LHCN-M2 (cell line): ENCODE measurements around the gene DDAH1. TPM values are rescaled to one million over a fixed set of nuclear protein-coding genes. Genes with fewer than 3 reads are reported as not detected.
"Not testable (repeated sequence)": the region's sequence is repeated elsewhere in the genome, so short reads cannot be mapped to it uniquely, and the experiment has no call there.

Source experiments
- DNase-seq: peaks from one replicate; pipeline ENCODE4 v3.0.0-alpha.2; 2012; ENCODE audit warnings: low read depth
- total RNA-seq: library from RNA; depleted of rRNA; stranded (reverse); fragments of >200 nt; gene quantifications from 2 replicates; pipeline ENCODE4 v1.2.3, GENCODE V29; 2014

The DDAH1 gene
- total RNA-seq, 1 experiment from 2014 or later, result 49.4 TPM

GRCh38 chr1:85360730-85361493 is 104.0 kb downstream of the DDAH1 start:
- DNase-seq, result peak; percentile 82

DNA sequence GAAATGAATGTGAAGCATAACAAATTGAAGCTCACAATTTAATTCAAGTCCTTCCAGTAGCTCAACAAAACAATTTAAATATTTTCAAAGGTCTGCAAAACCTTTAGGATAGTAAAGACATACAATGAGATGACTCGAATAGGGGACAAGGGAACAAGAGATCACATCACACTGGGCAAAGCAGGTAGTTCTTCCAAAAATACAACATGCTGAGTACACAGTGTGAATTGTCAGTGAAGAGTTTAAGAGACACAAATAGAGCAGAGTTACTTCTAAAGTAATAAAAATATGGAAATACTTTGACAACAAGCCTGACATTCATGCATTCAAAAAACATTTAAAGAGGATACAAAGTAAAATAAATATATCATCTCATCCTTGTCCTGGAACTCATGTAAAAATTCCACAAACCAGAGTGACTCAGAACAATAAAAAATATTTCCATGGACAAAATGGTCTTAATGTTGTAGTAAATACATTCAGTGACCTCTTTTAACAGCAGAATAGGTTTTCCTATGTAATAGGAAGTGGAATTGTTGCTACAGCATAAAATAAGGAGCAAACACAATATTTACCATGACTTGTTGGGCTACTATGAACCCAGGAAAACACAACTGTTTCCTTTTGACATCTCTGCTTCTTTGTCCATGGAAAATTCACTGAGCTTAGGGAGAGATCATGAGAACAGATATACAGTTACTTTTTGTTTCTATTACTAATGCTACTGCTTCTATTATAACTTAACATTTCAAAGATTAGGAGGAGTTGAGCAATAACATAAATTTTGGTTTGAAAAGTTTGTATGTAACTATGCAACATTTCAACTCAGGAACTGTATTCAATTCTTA is 104.9 kb downstream of the DDAH1 start:
- DNase-seq, result peak; percentile 51

GRCh38 chr1:85358702-85359438 is 106.1 kb downstream of the DDAH1 start:
- no peak for DNase-seq

DNA sequence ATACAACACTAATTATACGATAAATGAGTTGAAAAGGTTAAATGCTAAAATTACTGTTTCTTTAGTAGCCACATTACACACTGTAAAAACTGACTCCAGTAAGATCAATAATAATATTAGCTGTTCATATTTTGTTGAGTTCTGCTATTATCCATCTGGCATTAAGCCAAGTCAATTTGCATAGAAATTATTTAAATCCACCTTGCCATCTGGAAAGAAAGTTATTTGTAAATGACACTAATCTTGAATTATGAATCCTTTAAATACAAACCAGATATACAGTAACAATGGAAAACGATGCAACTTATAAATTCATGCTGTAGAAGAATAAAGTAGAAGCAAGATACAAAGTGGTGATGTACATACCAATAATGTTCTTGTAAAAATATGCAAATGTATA is 107.1 kb downstream of the DDAH1 start:
- DNase-seq, result no peak

DNA sequence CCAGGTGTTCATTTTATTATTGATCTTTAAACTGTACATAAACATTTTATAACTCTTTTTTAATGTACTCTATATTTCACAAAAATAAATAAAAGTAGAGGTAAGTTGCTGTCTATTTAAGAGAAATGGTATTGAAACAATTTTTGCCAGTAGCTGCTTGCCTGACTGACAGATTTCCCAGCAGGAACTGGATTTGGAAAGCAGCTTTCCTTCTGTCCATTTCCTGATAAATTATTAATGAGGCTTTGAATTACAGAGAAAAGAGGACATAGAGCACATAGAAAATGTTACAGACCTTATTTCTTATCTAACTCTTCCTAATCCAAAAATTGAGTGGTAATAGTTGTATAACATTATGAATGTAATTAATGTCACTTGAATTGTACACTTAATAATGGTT is 108.8 kb downstream of the DDAH1 start:
- no peak for DNase-seq

DNA sequence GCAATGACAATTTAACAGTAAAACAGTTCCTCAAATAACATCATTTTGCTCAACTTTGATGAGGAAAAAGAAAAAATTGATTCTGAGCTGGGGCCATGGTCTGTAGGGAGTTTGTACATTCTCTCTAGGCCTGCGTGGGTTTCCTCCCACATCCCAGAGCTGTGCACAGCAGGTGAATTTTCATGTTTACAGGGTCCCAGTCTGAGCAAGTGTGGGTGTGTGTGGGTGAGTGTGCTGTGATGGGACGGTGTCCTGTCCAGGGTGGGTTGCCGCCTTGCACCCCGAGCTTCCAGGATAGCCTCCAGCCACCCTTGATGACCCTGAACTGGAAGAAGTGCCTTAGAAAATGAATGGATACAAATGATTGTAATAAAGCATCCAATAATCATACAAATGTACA is 112.9 kb downstream of the DDAH1 start:
- DNase-seq, result no peak

- no peak for DNase-seq
These were observed 113.6 kb downstream of the DDAH1 start for GRCh38 chr1:85351202-85351828.

DNA sequence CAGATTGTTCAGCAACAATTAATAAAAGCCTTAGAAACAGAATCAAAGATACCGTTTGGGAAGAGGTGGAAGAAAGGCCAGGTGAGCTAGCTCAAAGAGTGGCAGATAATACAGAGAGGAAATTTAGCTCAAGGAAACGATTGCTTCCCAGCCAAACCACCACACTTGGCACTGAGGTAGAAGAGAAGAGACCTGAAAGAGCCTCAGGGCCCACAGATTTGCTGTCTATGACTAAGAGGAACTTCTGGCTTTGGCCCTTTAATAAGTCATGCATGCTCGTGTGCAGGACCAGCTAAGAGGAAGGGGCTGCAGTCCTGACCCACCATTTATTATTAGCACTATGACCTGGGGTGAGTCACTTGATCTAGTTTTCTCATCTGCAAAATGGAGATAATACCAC is 115.7 kb downstream of the DDAH1 start:
- DNase-seq, result no peak

DNA sequence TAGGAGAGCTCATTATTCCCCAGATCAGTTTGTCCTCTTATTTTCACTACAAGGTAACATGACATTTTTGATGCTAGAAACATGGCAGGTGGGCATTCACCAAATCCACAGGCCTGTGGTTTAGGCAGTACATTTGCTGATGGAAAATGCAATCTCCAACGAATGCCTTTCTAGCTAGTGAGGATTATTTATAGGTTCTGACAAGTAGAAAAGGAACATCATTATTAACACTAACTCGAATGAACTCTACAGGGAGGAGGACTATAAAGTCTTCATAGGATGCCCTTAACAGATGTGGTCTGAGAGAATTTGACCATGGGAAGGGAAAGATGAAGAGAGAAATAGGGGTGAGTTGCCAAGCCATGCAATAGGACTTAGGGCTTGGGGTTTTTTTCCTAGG is 117.1 kb downstream of the DDAH1 start:
- DNase-seq, result no peak

DNA sequence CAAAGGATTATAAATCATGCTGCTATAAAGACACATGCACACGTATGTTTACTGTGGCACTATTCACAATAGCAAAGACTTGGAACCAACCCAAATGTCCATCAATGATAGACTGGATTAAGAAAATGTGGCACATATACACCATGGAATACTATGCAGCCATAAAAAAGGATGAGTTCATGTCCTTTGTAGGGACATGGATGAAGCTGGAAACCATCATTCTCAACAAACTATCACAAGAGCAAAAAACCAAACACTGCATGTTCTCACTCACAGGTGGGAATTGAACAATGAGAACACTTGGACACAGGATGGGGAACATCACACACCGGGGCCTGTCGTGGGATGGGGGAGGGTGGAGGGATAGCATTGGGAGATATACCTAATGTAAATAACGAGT is 117.7 kb downstream of the DDAH1 start:
- DNase-seq, result not testable (repeated sequence)

DNA sequence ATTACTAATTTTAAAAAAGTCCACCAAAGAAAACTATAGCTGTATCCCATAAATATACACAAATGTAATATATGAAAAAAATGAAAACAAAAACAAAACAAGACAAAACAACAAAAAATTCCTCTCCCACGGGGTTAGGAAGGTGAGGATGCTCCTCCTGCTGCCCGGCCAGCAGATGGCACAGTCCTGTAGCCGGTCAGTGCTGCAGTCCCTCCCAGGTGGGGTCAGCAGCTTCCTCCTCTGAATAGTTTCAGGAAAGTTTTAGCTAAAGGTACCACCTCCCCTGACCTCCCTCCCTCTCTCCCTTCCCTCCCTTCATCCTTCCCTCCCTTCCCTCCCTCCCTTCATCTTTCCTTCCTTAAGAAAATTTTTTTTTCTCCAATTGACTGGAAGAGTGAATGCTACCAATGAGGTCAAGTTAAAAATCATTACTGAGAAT is 120.7 kb downstream of the DDAH1 start:
- DNase-seq, result peak; percentile 50

DNA sequence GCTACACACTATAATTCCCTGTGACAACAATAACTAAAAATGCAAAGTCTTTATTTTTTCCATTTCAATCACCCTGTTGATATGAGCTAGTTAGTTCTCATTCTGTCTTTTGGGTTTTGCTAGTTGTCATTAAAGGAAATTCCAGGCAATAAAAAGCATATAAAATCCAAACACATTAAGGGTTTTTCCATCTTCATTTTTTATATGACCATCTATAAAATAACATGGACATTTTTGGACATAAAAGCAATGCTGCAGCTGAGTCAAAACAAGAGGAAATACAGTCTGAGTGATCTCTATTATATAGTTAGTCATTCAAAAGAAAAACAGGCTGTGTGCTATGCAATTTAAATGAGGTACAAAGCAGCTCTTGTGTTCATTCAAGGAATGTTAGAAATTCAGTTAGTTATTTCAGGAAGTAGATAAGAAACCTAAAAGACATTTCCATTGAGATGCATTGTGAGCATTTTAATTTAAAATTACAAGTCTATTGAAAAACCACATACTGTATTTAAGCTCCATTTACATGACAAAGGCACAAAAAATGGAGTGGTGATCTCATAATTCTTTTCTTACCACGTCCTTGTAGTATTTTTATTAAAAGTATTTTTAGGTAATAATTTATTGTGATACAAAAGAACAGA is 121.2 kb downstream of the DDAH1 start:
- DNase-seq, result peak; percentile 63

DNA sequence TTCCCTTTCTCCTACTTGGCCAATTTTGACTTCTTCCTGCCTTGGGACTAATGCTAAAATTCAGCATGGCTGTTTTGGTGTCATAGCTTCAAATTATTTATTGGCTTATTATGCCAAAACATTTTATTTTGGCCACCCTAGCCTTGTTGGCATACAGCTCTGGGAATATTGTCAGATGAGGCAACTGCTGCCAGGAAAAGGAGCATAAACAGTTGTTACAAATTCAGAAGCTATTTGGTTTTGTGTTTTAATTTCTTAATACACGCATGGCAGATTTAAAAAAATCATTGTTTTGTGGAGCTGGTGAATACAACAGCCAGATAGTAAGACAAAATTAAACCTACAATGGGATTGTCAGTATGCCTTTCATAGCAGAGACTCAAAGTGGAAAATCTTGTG is 121.7 kb downstream of the DDAH1 start:
- DNase-seq, result peak; percentile 35

DNA sequence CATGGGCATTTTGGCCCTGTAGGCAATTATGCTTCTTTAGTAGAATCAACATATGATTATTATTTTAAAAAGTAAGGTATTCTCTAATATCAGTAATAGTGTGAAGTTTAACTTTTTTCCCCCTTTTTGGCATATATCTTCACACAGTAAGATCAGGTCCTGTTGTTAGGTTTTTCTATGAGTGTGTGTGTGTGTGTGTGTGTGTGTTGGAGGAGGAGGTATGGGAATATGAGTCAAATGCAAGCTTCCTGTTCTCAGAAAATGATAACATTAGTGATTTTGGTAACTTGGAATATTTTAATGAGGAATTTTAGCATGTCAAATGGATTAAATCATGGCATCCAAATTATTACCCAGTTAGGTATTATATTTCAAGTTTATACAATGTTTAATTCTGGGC is 122.8 kb downstream of the DDAH1 start:
- peak; percentile 54 for DNase-seq

GRCh38 chr1:85340427-85340826 is 124.5 kb downstream of the DDAH1 start:
- DNase-seq, result no peak

DNA sequence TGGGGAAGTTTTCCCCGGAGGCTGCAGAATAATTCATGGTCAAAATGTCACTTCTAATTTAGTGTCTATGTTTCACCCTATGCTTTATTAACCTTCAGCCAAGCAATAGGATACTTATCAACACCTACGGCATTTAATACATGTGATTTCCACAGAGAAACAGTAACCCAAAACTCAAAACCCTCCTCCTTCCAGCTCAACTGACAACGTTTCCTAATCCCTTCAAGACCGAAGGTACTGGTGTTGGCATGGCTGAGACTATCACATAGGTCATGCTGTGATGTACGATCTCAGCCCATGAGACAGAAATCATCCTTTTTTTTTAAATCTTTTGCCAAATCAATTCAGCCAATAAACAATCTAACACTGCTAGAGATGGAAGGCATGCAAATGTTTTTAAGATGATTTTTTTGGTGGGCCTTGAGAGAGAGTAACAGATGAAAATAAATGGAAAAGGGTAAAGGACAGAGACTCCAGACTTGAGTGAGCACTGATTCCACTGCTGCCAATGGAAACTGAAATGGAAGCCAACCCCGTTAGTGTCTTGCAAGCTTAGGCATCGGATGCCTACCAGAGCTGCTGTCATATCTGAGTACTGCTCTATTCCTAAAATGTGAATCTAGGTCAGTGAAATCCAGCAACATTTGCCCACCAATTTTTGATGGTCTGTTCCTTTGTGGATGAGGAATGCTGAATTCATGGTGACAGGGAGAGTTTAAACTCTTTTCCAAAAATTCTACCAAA is 125.1 kb downstream of the DDAH1 start:
- no peak for DNase-seq

DNA sequence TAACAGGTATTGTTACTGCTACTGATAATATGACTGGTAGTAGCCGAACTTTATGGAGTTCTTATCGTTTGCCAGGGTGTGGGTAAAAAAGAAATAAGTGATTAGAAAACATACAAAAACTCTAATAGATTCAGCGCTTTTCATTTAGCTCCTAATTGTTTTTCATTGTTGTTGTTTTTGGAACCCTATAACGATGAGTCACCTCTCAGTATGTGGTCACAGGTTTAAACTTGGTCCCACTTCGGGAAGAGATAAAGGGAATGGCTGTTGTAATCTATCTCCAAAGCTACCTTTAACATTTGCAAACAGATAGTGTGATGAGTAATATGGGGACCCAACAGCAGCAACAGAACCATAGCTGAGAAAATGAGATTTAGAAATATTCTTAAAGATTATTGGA is 125.9 kb downstream of the DDAH1 start:
- peak; percentile 60 for DNase-seq

- peak; percentile 61 for DNase-seq
These were observed 130.0 kb downstream of the DDAH1 start for GRCh38 chr1:85334962-85335361.

GRCh38 chr1:85333186-85333585 is 131.8 kb downstream of the DDAH1 start:
- DNase-seq, result no peak

DNA sequence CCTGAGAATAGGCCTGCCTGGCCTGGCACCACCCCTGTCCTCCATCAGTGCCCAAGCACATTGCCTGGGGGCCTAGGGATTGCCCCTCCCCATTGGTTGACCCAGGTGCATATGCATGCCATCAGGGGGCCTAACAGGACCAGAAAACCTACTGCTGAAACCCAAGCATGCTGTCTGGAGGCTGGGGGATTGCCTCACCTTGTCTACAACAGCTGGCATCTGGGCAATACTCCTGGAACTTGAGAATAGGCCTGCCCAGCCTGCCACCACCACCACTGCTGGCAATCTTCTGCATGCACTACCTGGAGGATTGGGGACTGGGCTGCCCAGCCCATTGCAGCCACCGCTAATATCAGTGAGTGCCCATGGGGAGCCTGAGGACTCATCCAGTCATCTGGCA is 132.4 kb downstream of the DDAH1 start:
- DNase-seq, result no peak
